Neural crest cell (in vitro differentiated cells): ENCODE data around the gene ATF2. TPM values are rescaled to one million over a fixed set of nuclear protein-coding genes. Genes with fewer than 3 reads are reported as not detected.
A peak's percentile ranks its signal among the peaks of the same experiment; 100 is the strongest.

ENCODE experiments used
- DNase-seq: peaks from one replicate; pipeline ENCODE4 v3.0.0; 2021; ENCODE audit warnings: low read depth, mixed read lengths, low spot score
- H3K27ac Mint-ChIP-seq: one replicate; pipeline ENCODE4 v1.8.0; 2021; ENCODE audit warnings: mild to moderate bottlenecking, mixed read lengths; ENCODE audit not compliant: unreplicated experiment
- H3K27me3 Mint-ChIP-seq: 2 replicates; pipeline ENCODE4 v1.8.0; 2021; ENCODE audit warnings: low read depth, mild to moderate bottlenecking, mixed read lengths
- H3K36me3 Mint-ChIP-seq: 2 replicates; pipeline ENCODE4 v1.8.0; 2021; ENCODE audit warnings: low read depth, mild to moderate bottlenecking, mixed read lengths
- H3K4me1 Mint-ChIP-seq: 2 replicates; pipeline ENCODE4 v1.8.0; 2021; ENCODE audit warnings: mixed read lengths
- H3K4me3 Mint-ChIP-seq: one replicate; pipeline ENCODE4 v1.8.0; 2021; ENCODE audit warnings: mild to moderate bottlenecking, mixed read lengths
- H3K9me3 Mint-ChIP-seq: 2 replicates; pipeline ENCODE4 v1.8.0; 2021; ENCODE audit warnings: mixed read lengths
- long read RNA-seq: library from polyadenylated mRNA; unstranded; transcript quantifications from one replicate; pipeline ENCODE4 v2.0.0, GENCODE V29; 2020
- total RNA-seq: library from RNA; stranded (reverse); gene quantifications from 2 replicates; pipeline ENCODE4 v1.2.1, GENCODE V29; 2021
- TF ChIP-seq, protein P1 (sequence below): fragments of 200-600 bp; sonication (generic); conservative IDR thresholded peaks from 2 replicates; pipeline ENCODE4 v1.5.0; 2021; ENCODE audit warnings: antibody characterized with exemption, mild to moderate bottlenecking

ATF2 gene, protein sequence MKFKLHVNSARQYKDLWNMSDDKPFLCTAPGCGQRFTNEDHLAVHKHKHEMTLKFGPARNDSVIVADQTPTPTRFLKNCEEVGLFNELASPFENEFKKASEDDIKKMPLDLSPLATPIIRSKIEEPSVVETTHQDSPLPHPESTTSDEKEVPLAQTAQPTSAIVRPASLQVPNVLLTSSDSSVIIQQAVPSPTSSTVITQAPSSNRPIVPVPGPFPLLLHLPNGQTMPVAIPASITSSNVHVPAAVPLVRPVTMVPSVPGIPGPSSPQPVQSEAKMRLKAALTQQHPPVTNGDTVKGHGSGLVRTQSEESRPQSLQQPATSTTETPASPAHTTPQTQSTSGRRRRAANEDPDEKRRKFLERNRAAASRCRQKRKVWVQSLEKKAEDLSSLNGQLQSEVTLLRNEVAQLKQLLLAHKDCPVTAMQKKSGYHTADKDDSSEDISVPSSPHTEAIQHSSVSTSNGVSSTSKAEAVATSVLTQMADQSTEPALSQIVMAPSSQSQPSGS
- 77.8 and 78.8 TPM in 2 replicates for total RNA-seq
- long read RNA-seq, full-length matches to known transcripts = 32 of 72 reads
- long read RNA-seq, partial matches to known transcripts = 24 of 72 reads
- long read RNA-seq, other reads (novel, unspliced or antisense) = 16 of 72 reads

DNA sequence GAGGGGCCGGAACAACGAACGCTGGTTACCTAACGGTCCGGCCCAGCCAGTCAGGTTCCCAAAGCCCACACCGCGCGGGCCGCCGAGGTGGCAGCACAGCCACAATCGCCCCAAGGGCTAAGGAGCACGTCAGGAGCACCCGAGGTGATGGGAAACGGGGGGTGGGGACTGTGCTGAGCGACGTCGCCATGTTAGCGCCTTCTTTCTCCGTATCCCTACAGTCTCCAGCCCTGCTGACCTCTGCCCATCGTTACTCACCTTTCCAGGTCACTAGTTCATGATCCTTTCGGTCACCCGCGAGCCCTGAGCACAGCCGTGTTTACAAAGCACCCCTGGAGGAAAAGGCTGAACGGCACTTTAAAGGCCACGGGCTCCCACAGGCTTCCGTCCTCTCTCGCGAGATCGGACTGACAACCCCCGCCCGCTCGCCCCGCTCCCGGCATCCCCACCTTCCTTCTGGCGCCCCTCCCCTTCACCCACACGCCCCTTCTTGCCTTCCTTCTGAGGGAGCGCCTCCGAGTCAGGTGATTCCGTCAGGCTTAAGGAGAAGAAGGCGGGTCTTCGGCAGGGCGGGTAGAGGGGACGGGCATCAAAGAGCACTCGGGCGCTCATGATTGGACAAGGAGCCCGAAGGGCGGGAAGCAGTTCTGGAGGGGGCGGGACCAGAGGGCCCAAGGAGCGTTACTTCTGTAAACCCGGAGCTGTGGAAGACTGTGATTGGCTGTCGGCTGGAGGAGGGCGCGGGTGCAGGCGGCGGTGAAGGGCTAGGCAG lies at the start of gene ATF2:
Gene ATF2 (minus strand): TSS at position 412 of the 772 bp plus-strand sequence. CDS start 31,760 bp downstream, outside the sequence.
- H3K27ac Mint-ChIP-seq = peak within 1 kb of the TSS; percentile 100
- H3K27me3 Mint-ChIP-seq = peaks cover 3% of the 10 kb centered on the region
- no peaks in the 10 kb centered on the region for H3K9me3 Mint-ChIP-seq
- TF ChIP-seq, protein P1, sequence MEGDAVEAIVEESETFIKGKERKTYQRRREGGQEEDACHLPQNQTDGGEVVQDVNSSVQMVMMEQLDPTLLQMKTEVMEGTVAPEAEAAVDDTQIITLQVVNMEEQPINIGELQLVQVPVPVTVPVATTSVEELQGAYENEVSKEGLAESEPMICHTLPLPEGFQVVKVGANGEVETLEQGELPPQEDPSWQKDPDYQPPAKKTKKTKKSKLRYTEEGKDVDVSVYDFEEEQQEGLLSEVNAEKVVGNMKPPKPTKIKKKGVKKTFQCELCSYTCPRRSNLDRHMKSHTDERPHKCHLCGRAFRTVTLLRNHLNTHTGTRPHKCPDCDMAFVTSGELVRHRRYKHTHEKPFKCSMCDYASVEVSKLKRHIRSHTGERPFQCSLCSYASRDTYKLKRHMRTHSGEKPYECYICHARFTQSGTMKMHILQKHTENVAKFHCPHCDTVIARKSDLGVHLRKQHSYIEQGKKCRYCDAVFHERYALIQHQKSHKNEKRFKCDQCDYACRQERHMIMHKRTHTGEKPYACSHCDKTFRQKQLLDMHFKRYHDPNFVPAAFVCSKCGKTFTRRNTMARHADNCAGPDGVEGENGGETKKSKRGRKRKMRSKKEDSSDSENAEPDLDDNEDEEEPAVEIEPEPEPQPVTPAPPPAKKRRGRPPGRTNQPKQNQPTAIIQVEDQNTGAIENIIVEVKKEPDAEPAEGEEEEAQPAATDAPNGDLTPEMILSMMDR = no peak
- peak; percentile 94 for DNase-seq
- peaks cover 34% of the 10 kb centered on the region for H3K4me1 Mint-ChIP-seq
- peak within 1 kb of the TSS; percentile 99 for H3K4me3 Mint-ChIP-seq
- peaks cover 2% of the 10 kb centered on the region for H3K36me3 Mint-ChIP-seq

DNA sequence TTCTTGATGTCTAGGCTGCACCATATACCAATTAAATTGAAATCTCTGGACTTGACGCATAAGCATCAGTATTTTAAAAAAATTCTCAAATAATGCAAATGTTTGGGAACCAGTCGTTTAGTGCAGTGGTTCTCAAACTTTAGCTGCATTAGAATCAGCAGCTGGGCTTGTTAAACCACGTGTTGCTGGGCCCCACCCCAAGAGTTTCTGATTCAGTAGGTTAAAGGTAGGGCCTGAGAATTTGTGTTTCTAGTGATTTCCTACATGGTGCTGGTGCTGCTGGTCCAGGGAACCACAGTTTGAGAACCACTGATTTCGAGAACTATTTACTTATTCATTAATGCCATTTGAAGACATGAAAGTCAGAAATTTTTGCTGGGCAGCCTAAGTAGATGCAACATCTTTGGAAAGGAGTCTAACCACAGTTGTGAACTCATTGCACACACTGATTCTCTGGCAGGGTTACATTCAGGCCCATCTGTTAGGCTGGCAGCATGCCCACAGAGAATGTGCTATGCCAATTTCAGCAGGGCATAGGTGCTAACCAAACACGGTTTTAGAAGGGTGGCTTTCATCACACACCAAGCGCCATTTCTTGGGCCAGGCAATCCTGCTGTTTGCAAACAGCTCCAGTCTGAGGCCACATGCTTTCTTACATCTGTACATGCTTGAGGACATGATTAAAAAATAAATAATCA lies 39.9 kb upstream of the ATF2 start:
- Mint-ChIP-seq H3K4me1 (peaks cover 5% of the 10 kb centered on the region), H3K27ac (no peak overlapping the region), H3K27me3 (peaks cover 27% of the 10 kb centered on the region), H3K36me3 (no peaks in the 10 kb centered on the region), H3K4me3 (no peak overlapping the region), H3K9me3 (no peaks in the 10 kb centered on the region)
- DNase-seq = no peak
- TF ChIP-seq, protein P1 = no peak

DNA sequence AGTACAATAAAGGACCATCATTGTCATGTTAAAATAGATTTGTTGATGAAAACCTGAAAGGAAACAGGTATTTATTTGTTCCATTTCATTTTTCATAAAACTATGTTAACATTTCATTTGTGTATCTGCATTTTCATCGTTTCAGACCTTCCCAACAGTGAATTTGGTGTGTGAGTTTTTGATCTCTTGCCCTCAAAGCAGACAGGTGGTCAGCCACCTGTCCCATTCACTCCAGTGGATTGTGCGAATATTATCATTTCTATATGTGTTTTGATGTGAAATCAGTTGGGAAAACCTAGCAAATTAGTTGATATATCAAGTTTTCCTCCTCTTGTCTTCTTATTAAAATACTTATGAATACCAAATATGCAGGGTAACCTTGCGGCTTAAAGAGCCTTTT lies 38.9 kb upstream of the ATF2 start:
- no peaks in the 10 kb centered on the region for H3K36me3 Mint-ChIP-seq
- H3K27me3 Mint-ChIP-seq = peaks cover 37% of the 10 kb centered on the region
- H3K9me3 Mint-ChIP-seq = no peaks in the 10 kb centered on the region
- no peak for DNase-seq
- TF ChIP-seq, protein P1 = no peak
- H3K4me3 Mint-ChIP-seq = no peak overlapping the region
- H3K27ac Mint-ChIP-seq = no peak overlapping the region
- H3K4me1 Mint-ChIP-seq = peaks cover 5% of the 10 kb centered on the region

DNA sequence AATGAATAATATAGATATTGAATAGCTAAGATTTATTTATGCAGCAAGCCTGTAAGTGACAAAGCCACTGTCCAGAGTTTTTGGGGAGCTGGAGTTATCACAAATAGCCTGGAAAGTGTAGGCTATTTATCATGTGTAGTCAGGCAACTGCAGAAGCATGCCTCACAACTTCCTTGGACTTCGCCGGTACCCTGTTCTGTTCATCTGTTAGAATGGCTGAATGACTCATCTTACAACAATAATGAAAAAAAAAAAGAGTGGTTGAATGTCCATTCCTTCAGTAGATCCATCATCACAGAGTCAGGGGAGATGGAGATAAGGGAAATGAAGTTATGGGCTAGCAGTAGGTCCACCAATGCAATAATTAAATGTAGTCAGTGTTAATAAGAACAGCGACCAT lies 37.5 kb upstream of the ATF2 start:
- H3K4me3 Mint-ChIP-seq = no peak overlapping the region
- H3K4me1 Mint-ChIP-seq = peaks cover 5% of the 10 kb centered on the region
- no peaks in the 10 kb centered on the region for H3K36me3 Mint-ChIP-seq
- DNase-seq = no peak
- TF ChIP-seq, protein P1 = no peak
- H3K27me3 Mint-ChIP-seq = peaks cover 34% of the 10 kb centered on the region
- no peaks in the 10 kb centered on the region for H3K9me3 Mint-ChIP-seq
- no peak overlapping the region for H3K27ac Mint-ChIP-seq
